ENCODE data around the gene PRKAR1B.

GRCh38 chr7:693280-693679 is 33.8 kb downstream of the PRKAR1B start:
- TF ChIP-seq CTCF (IDR thresholded peaks at IDR 0.05) (no peak), EZH2 (IDR thresholded peaks at IDR 0.05) (no peak)
